HG03103 (cell line): ENCODE measurements around the gene ATP11A.

Experiments
- ATAC-seq: cut with Tn5 transposase; IDR thresholded peaks from one replicate; pipeline ENCODE4 v1.9.1; 2021; ENCODE audit warnings: low read depth; ENCODE audit not compliant: unreplicated experiment

The ATP11A gene

DNA sequence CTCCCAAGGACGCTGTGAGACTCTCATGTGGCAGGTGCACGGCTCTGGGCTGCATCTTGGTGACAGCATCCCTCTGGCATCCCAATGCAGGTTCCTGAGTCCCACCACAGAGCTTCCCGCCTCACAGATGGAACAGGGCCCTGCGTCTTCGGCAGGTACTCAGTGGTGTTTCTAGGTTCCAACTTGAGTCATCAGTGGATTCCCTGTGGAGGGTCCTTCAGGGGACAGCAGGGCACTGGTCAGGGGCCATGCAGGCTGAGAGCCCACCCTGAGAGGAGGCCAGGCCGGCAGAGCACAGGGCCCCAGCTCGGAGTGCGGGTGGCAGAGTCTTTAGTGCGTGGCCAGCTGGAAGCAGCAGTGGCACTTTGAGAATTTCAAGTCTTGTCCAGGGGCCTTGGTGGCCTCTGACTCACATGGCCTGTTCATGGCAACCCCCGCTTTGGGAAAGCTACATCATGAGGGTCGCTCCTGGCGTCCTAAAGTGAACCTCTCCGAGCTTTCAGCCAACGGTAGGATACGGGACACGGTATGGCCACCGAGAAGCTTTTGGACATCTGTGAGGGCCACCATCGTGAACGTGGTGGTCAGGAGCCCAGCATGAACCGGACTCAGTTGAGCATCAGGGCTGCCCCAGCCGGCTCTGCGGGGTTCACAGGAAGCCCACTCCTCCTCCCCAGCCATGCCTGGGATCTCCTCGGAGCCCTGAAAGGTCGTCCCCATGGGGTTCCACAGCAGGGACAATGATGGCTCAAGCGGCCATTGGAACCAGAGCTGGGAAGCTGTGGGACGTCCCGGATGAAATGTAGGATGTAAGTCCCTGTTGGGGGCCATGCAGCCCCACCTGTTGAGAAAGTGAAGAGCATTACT lies 207.1 kb downstream of the ATP11A start:
- no peak for ATAC-seq

DNA sequence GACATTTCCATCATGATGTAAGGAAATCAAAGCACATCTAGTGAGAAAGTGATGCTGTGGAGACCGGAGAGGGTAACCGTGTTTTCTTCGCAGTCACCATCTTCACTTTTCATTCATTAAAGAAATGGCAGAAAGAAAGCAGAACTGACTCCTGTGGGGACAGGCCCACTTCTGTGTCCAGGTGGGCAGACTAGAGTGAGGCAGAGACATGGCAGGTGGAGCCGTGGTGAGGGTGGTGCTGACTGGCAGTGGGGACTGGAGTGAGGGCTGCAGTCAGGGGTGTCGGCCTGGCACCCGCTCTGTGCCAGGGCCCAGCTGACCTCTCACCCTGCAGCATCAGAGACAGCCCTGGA lies 207.7 kb downstream of the ATP11A start:
- ATAC-seq, result no peak

DNA sequence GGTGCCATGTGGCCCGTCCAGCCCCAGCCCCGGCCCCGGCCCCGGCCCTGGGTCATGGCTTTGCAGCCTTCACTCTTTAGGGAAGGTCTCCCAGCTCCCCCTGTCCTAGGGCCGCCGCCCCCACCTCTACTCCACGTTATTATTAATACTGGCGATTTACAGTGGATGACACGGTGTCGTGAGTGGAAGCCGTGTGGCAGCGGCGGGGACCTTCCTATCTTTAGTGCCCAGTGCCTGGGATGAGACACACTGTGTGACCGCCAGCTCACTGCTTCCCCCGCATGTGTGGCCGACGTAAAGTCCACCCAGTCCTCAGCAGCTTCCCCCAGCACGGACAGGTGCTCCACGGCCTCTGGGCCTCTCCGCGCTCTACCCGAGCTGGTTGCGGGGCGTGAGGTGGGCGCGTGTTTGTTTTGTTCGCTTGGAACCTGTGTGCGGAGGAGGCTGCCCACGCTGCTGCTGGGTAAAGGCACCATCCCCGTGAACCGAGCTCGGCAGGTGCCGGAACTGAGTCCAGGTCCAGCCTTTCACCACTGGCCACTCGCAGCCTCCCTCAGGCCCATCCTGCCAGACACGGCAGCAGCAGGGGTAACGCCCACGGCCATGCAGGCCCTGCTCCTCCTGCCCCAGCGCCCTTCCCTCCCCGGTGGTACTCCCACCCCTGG lies 208.2 kb downstream of the ATP11A start:
- ATAC-seq, result no peak

DNA sequence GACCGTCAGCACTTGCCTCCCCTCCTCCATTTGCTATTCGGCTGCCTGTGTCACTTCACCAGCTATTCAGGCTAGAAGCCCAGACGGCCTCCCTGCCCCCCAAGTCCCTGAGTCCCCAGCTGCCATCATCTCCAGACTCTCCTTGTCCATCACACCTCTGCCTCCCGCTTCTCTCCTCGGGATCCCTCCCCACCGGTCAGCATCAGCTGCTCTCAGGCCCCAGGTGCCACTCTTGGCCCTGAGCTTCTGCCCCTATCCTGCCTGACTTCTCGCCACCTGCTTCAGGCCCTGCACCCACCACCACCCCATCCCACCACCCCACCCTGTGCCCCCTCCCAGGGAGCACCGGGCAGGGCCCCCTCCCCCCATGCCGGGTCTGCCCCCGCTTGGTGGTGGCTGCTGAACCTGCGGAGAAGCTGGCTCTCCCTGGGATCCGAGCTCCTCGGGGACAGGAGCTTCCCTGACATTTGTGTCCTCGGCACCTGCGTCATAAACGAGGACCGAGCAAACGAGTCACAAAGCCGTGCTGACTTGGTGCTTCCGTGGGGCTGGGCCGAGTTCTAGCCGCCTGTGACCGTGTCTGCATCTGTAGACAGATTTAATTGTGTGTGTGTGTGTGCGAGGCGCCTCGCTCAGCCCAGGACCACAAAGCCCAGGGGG lies 208.9 kb downstream of the ATP11A start:
- ATAC-seq, result no peak

DNA sequence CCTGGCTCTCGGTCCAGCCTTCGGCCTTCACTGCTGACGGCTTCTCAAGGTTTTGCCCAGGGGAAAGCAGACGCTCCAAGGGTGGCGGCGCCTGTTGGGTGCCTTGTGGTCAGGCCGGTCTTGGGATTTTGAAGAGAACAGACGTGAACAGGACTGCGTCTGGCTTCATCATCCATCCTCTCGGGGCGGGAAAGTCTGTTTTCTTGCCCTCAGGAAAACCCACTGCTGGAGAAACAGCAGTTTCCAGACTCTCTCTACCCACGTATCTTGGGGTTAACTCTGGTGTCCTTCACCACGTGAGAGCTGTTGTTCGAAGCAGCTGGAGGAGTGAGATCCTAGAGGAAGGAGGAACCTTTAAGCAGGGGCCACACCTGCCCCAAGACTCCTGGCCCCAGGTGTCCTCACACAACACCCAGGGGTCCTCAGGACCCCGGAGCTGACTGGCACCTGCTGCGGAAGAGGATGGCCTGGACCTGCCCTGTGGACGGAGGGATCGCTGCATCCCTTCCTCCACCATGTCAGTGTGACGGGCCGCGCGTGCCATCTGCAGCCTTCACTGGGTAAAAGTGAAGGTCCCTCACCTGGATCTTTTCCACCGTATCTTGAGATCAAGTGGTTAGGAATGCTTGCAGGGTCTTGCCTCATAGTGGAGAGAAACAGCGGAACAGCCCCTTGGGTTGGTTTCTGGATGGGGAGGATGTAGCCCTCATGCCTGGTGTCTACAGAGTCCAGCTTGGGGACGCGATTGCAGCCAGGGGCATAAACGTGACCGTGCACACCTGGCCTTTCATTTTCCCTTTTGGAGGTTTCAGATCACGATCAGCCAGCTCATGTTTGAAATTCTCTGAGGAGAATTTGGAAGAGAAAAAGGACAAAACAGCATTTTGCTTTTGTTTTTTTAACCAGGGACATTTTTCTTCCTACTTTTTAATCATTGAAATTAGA lies 209.7 kb downstream of the ATP11A start:
- no peak for ATAC-seq

DNA sequence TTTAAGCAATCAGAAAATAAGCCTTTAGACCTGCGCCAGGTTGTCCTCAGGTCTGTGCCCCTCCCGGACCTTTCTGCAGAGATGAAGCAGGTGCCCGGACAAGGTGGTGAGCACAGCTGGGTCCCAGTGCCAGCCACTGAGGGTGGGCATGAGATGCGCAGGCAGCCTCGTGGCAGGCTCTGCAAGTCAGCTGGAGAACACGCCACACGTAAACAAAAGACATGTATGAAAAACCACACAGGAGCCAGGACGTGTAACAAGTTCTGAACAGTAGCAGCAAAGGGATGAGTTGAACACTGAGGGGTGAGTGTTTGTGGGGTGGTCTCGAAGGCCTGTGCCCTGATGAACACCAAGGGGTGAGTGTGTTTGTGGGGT lies 210.4 kb downstream of the ATP11A start:
- ATAC-seq, result no peak

DNA sequence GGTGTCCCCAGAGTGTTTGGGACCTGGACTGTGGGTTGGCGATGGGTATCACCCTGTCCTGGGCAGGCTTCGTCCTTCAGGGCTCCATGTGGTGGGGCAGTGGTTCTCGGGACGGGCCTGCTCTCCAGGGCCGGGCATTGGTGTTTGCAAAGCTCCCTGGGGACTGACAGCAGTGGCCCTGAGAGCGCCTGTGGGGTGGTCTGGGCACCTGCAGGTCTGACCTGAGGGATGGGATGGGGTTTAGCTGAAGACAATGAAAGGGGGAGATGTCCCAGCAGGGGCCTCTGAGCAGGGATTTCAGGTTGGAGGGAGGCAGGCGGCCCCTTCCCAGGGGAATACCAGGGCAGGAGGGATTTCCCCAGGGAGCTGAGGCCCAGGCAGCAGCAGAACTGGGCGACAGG lies 210.9 kb downstream of the ATP11A start:
- no peak for ATAC-seq

DNA sequence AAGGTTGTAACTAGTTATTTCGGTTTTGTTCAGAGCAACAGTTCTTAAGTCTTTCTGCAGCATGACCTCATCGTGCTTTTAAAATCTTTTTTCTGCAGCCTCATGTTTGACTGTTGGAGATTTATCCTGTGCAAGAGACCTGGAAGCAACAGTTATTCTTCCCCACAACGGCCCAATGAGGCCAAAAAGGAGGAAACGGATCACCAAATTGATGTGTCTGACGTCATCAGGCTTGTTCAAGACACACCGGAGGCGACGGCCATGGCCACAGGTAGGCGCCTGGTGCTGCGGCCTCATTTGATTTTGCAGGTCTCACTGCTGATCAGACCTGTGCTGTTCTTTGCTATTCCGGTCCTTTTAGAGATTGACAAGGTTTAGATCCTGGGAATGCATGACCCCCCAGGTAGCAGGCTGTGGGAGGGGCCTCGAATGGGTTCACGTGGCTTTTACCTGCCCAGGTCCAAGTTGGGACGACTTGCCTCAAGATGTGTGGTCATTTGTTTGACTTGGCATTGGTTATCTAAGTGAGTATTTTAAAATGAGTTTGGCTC lies 212.3 kb downstream of the ATP11A start:
- no peak for ATAC-seq

DNA sequence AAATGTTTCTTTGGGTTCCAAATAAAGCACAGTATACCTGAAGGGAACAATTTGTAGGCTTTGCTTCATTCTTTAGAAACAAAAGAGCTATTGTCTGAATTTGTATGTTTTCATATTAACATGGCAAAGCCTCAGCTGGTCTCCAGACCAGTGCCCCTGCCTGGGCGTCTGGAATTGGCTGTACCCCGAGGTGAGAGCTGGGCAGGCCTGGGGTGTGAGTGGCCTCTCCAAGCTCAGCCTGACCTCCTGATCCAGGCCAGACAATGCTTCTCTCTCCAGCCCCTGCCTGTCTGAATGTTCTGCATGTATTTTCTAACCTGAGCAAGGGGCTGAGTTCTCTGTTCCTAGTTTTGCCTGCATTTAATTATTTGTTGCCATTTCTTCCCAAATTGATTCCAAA lies 212.8 kb downstream of the ATP11A start:
- ATAC-seq, result no peak

DNA sequence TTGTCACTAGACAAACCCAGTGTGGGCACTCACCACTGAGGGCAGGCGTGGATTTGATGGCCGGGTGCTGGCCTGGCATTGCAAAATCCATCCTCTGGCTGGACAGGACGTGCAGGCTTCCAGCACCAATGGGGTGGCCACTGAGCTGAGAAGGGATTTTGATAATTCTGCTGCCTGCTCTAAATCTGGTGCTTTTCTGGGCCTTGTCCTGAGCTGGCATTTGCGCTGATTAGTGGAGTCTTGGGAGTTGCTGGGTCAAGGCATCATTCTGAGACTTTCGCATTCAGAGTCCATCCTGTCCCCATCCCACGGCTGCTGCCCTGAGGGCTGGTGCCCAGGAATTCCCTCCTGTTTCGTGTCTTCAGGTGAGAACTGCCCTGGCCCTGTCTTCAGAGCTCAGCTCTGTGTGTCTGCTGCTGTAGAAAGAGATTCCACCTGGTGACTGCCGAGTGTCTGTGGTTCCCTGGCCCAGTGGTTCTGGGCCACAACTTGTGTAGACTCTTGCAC lies 213.3 kb downstream of the ATP11A start:
- ATAC-seq, result no peak

DNA sequence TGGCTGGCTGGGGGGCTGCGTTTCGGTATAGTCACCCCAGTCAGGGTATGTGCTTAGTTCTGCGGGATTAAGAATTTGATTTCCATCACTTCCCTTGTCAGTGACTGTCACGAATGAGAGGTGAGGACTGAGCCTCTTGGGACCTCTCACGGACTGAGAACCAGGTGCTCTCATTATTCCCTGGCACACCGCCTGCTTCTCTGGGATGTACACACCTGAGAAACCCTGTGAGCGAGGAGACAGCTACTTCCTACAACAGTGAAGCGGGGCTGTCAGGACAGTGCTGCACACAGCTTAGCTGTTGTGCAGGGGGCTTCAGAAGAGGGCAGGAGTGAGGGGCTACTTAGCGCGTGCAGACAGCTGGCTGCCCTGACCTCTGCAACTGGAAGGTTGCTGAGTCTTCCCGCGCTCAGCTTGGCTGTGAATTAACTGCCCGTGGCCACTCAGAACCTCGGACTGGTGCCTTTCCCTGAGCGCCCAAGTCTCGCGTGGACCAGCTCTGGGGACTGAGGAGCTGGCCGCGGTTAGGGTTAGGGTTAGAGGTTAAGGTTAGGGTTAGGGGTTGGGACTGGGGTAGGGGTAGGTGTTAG lies 213.9 kb downstream of the ATP11A start:
- ATAC-seq, result no peak

DNA sequence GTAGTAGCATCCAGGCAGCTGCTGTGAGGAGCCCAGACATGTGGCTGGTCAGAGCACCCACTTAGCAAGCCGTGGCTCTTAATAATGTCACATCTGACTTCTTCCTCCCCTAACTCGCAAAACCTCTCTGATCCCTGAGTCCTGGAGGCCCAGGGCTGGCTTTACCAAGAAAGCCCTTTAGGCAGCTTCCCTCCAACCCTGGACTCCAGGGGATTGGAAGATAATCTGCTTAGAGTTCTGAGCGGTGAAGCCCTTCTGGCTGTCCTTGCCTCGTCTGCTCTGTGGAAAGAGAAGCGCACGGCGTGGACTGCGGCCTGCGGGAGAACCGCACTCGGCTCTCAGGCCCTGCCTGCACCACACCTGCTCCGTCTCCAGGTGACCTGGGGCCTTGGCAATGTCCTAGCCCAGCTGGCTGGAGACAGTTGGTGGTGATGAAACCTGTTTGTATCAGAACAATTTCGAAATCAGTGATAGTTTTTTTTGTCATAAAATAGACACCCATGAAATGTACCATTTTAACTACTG lies 214.7 kb downstream of the ATP11A start:
- ATAC-seq, result no peak

DNA sequence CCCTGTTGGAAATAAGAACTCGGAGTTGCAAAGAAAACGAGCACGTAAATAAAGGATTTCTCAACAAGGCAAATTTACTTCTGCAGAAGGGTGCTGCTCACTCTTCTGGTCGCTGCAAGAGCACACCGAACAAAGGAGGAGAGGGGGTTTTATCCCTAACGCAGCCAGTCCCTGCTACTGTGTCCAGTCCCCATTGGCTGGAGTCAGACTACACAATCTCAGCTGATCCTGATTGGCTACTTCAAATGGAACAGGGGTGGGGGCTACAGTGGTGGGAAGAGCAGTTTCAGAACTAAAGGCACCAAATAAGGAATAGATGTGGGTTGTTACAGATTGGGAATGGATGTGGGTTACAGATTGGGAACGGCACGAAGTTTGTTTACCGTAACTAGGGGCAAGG lies 215.2 kb downstream of the ATP11A start:
- no peak for ATAC-seq

DNA sequence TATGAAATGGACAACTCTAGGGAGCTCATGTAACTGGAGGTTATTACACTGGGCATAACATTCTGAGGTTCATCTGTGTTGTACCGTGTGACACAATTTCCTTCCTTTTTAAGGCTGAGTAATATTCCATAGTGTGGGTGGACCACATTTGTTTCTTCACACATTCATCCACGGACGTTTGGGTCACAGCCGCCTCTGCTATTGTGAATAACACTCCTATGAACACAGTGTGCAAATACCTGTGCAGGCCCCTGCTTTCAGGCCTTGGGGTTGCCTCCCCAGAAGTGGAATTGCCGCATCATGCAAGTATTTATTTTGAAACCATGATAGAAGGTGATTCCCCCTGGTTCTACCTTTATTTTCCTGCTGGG lies 215.8 kb downstream of the ATP11A start:
- no peak for ATAC-seq

DNA sequence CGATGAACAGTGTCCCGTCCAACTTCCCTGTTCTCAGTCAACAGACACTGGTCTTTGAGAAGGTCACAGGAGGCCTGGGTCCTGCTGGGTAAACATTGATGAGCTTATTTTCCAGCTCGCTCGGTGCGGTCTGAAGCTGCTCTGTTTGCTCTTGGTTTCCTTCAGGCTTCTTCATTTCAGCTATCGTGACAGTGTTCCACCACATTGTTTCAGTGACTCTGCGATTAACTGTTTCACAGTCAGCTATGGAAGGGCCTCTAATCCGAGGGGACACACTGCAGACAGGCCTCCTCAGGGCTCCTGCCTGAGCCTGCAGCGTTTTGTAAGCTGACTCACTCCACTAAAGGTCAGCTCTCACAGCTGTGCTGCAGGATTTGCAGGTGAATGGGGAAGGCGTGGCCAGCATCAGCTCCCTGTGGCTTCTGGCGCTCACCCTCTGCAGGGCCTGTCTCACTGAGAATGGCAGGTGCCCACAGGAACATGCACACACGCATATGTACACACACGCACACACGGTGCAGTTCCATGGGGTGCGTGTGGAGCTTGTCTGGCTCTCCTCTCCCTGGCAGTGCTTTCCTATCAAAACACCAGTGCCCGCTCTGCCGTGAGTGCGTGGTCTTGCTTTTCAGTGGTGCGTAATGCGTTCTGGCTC lies 216.3 kb downstream of the ATP11A start:
- ATAC-seq, result no peak

DNA sequence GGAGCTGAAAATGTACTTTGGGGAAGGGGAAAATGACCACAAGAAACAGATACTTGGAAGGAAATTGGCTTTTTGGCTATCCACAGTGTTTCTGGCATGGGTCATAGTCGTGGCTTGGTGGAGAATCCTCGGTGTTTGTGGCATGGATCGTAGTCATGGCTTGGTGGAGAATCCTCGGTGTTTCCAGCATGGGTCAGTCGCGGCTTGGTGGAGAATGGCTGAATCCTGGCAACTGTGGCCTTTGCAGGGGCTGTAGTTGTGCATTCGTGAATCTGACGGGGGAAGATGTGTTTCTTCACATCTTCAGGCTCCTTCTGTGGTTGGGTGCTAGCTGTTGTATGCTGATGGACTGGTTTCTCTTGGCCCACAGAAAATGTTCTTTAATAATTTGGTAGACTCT lies 217.4 kb downstream of the ATP11A start:
- no peak for ATAC-seq

DNA sequence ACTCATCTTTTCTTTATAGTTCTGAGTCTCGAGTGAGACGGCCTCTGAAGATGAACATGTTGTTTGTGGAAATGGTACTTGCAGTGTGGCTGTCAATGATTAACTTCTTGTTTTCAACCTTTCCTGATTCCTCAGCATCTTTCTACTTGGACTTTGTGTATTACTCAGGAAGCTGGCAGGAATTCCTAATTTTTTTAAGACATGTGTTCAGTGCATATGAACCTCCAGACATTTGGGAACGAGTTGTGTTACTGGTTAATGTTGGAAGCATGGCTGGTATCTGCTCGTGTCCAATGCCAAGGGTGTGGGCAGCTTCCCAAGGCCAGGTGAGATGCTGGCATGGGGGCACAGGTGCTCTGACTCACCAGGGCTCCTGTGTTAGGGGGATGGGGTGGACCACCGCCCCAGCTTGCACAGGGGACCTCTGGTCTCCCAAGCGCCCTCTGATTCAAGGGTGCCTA lies 218.1 kb downstream of the ATP11A start:
- no peak for ATAC-seq

DNA sequence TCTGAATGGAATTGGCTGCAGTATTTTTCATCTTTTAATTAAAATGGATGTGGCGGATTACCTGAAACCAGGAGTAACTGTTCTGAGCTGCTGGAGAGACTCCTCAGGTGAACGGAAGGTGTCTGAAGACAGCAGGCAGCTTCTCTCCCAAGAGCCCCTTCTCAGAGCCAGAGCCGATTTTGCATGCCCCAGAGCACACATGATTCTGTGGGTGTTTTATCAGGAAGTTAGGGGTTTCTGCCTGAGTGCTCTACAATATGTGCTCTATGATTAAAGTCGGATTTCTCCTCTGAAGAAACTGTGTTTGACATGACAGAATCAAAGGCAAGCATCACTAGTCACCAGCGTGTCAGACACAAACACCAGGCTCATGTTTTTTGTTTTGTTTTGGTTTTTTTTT lies 218.5 kb downstream of the ATP11A start:
- ATAC-seq, result peak; percentile 66

DNA sequence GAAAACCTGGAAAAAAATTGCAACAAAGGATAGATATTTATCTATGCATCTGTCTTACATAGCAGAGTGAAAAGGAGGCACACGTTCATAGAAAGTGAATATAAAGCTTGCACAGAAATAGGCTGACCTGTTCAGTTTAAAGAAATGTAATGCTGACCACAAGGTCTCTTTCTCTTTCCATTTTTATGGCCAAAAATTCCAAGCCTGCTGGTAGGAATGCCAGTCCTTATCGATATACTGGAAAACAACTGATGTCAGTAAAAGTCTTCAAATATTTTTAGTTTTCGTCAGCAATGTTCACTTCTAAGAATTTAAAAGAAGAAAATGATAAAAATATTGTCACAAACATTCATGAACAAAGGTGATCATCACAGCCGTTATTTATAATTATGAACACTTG lies 220.2 kb downstream of the ATP11A start:
- no peak for ATAC-seq
